ENCODE measurements around the gene CDH22. TPM values are rescaled to one million over a fixed set of nuclear protein-coding genes. Genes with fewer than 3 reads are reported as not detected.

Gene CDH22
- total and polyA plus RNA-seq, 11 donors = 0.03 to 0.90 (median 0.48) TPM

DNA sequence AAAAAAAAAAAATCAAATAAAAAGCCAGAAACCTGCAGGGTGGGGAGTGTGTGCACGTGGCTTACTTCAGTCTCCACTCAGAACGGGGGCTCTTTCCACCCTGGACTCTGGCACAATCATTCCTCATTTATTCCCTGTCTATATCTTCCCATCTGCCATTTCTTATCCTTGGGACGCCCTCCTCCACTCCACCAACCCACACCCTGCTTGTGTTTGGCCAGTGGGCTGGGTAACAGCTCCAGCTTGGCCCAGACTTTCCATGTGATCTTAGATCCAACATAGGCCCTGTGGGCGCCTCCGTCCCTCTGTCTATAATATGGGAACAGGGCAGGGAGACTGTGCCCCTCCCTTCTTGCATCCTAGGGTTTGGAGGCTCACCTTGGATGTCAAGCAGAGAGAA lies 122.1 kb downstream of the CDH22 start:
- no peak for DNase-seq
- intact Hi-C loops (cut with DNase I) = no loop called here
- H3K9me3 ChIP-seq = no peaks in the 10 kb centered on the region
- H3K27ac ChIP-seq = no peak overlapping the region
- no peaks in the 10 kb centered on the region for H3K36me3 ChIP-seq
- H3K4me3 ChIP-seq = no peak overlapping the region
- WGBS, 4 donors = 72 to 84% (median 78%) methylated on average over 5 of the region's 5 CpGs
- no peak for ATAC-seq
- no peaks in the 10 kb centered on the region for H3K4me1 ChIP-seq
- TF ChIP-seq, protein P1, sequence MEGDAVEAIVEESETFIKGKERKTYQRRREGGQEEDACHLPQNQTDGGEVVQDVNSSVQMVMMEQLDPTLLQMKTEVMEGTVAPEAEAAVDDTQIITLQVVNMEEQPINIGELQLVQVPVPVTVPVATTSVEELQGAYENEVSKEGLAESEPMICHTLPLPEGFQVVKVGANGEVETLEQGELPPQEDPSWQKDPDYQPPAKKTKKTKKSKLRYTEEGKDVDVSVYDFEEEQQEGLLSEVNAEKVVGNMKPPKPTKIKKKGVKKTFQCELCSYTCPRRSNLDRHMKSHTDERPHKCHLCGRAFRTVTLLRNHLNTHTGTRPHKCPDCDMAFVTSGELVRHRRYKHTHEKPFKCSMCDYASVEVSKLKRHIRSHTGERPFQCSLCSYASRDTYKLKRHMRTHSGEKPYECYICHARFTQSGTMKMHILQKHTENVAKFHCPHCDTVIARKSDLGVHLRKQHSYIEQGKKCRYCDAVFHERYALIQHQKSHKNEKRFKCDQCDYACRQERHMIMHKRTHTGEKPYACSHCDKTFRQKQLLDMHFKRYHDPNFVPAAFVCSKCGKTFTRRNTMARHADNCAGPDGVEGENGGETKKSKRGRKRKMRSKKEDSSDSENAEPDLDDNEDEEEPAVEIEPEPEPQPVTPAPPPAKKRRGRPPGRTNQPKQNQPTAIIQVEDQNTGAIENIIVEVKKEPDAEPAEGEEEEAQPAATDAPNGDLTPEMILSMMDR (IDR thresholded peaks at IDR 0.05) = no peak
- no peak for TF ChIP-seq POLR2A (IDR thresholded peaks at IDR 0.05)
- peaks cover 0 to 26% (median 0%) of the 10 kb centered on the region in 9 donors for H3K27me3 ChIP-seq

DNA sequence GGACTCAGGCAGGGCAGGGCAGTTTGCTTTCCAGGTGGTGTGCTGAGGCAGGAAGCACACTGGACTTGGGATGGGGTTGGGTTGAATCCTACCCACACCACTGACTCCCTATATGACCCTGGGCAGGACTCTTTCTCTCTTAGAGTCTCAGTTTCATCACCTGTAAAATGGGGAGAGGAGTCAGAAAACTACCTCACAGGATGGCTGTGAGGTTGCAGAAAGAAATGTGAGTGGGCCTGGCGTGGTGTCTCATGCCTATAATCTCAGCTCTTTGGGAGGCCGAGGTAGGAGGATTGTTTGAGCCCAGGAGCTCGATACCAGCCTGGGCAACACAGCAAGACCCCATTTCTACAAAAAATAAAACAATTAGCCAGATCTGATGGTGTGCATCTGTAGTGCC lies 122.9 kb downstream of the CDH22 start:
- no peaks in the 10 kb centered on the region for H3K36me3 ChIP-seq

DNA sequence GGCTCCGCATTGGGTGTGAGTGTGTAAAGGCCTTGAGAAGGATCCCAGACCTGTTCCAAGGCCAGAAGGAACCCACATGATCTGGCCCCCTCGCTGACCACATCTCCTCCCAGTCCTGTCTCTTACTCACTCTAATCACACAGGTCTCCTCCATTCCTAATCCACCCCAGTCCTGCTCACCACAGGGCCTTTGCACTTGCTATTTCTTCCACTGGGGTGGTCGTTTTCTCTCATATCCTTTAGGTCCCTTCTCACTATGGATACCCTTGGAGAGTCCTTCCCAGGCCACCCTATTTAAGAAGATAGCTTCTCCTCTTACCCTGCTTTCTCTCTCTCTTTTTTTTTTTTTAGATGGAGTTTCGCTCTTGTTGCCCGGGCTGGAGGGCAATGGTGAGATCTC lies 124.5 kb downstream of the CDH22 start:
- intact Hi-C loops (cut with DNase I) = no loop called here
- no peak for ATAC-seq
- peaks cover 0 to 26% (median 0%) of the 10 kb centered on the region in 9 donors for H3K27me3 ChIP-seq
- H3K27ac ChIP-seq = no peak overlapping the region
- no peak overlapping the region for H3K4me3 ChIP-seq
- H3K4me1 ChIP-seq = no peaks in the 10 kb centered on the region
- 76 to 85% (median 81%) methylated on average over 5 of the region's 5 CpGs for WGBS, 4 donors
- H3K36me3 ChIP-seq = no peaks in the 10 kb centered on the region
- DNase-seq = no peak
- no peak for TF ChIP-seq POLR2A (IDR thresholded peaks at IDR 0.05)
- TF ChIP-seq, protein P1 (IDR thresholded peaks at IDR 0.05) = no peak
- H3K9me3 ChIP-seq = no peaks in the 10 kb centered on the region

More for the DNA sequence above, 122.9 kb downstream of the CDH22 start:
- no peaks in the 10 kb centered on the region for H3K4me1 ChIP-seq
- peaks cover 0 to 26% (median 0%) of the 10 kb centered on the region in 9 donors for H3K27me3 ChIP-seq
- no peak overlapping the region for H3K27ac ChIP-seq
- TF ChIP-seq, protein P1 (IDR thresholded peaks at IDR 0.05) = no peak
- no peak for TF ChIP-seq POLR2A (IDR thresholded peaks at IDR 0.05)
- intact Hi-C loops (cut with DNase I) = no loop called here
- WGBS, 4 donors = 76 to 93% (median 83%) methylated on average over 3 of the region's 3 CpGs
- H3K4me3 ChIP-seq = no peak overlapping the region
- no peak for DNase-seq
- no peaks in the 10 kb centered on the region for H3K9me3 ChIP-seq
- ATAC-seq = no peak

DNA sequence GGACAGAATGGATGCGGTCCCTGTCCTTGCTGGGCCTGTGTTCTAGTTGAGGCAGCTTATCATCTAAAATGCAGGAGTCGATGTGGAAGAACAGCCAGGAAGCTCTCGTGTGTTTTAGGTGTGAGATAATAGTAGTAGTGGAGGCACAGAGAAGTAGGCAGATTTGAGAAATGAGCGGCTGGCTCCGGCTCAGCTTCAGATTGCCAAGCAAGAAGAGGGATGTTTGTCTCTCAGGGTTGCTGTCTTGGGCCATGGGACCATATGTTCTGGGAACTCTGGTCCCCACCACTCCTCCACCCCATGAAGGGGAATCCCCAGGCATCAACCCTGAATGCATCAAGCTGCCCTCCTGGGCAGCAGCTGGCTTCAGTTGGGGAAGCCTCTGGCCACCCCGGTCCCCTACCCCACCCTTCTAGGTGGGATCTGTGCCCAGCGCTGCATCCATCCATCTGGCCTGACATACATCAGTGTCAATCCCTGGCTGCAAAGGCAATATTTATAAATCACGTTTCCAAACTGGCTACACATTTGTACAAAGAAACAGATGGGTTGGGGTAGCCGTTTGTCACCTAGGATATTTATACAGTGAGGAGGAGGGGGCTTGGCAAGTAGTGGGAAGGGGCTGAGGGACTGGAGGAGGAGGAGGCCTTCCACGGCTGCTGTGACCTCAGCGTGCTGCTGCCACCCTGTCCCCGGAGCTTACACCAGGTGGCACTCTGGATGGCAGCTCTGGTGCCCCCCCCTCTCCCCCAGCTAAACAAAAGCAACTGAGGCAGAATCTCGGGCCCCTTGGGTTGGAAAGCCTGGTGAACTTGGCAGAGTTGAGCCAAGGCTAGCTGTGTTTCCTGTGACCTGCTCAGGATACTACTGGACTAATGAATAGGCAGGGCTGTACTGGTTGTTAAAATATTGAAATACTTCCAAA lies 125.8 kb downstream of the CDH22 start:
- 57 to 67% (median 65%) methylated on average over 12 to 13 of the region's 13 CpGs for WGBS, 4 donors
- Histone ChIP-seq H3K27ac (no peak overlapping the region), H3K4me3 (no peak overlapping the region), H3K27me3 (peaks cover 0 to 18% (median 0%) of the 10 kb centered on the region in 9 donors), H3K4me1 (no peaks in the 10 kb centered on the region), H3K36me3 (no peaks in the 10 kb centered on the region), H3K9me3 (no peaks in the 10 kb centered on the region)
- TF ChIP-seq, protein P1 (IDR thresholded peaks at IDR 0.05) = no peak
- TF ChIP-seq POLR2A (IDR thresholded peaks at IDR 0.05) = no peak
- DNase-seq (no peak), ATAC-seq (no peak)
- intact Hi-C loops (cut with DNase I) = no loop called here
